OCI-LY7 (cell line): ENCODE data around the gene FKBP4. TPM values are rescaled to one million over a fixed set of nuclear protein-coding genes. Genes with fewer than 3 reads are reported as not detected.

ENCODE experiments used
- BruUV-seq: library from RNA; stranded (reverse); fragments of 400-500 nt; replicated peaks from 2 replicates; lab custom pipeline; 2021; lab: Mats Ljungman, UMichigan
- CTCF ChIA-PET: fragments of 300-600 bp; sonication (Branson Sonifier 250); formaldehyde crosslinking; loops from one replicate; lab custom pipeline; 2022; ENCODE audit warnings: antibody characterized with exemption; ENCODE audit not compliant: unreplicated experiment; lab: Charles Lee
- POLR2A ChIA-PET: fragments of 300-600 bp; sonication (Branson Sonifier 250); formaldehyde crosslinking; loops from one replicate; lab custom pipeline; 2022; ENCODE audit warnings: antibody characterized with exemption; lab: Charles Lee
- DNase-seq: peaks from one replicate; pipeline ENCODE4 v3.0.0-alpha.2; 2015; ENCODE audit warnings: low spot score
- H2AFZ ChIP-seq: fragments of 200-600 bp; sonication (generic), shearing (Covaris generic); 2 replicates; pipeline ENCODE4 v1.6.1; 2014; ENCODE audit warnings: mild to moderate bottlenecking, antibody characterized with exemption, low read length, moderate library complexity
- H3K27ac ChIP-seq: fragments of 200-600 bp; sonication (generic); 2 replicates; pipeline ENCODE4 v1.5.1; 2014; ENCODE audit warnings: mixed run types, low read depth, mild to moderate bottlenecking, moderate library complexity, low read length, inconsistent platforms; ENCODE audit not compliant: poor library complexity, severe bottlenecking
- H3K36me3 ChIP-seq: fragments of 200-600 bp; sonication (generic); 2 replicates; pipeline ENCODE4 v1.6.1; 2014; ENCODE audit warnings: mild to moderate bottlenecking, antibody characterized with exemption, low read length, moderate library complexity, mixed read lengths; ENCODE audit not compliant: insufficient read depth
- H3K4me1 ChIP-seq: fragments of 200-600 bp; sonication (generic); 2 replicates; pipeline ENCODE4 v1.5.1; 2014; ENCODE audit warnings: mild to moderate bottlenecking, low read length; ENCODE audit not compliant: insufficient read depth, poor library complexity, severe bottlenecking
- H3K4me2 ChIP-seq: fragments of 200-600 bp; sonication (generic); 2 replicates; pipeline ENCODE4 v1.6.1; 2014; ENCODE audit warnings: mild to moderate bottlenecking, low read length
- H3K4me3 ChIP-seq: fragments of 200-600 bp; sonication (generic); 2 replicates; pipeline ENCODE4 v1.5.1; 2014; ENCODE audit warnings: mild to moderate bottlenecking, low read depth, low read length; ENCODE audit not compliant: poor library complexity, severe bottlenecking
- H3K79me2 ChIP-seq: fragments of 200-600 bp; sonication (generic); 2 replicates; pipeline ENCODE4 v1.6.1; 2016; ENCODE audit warnings: low read depth, mild to moderate bottlenecking, low read length, moderate library complexity, mixed read lengths; ENCODE audit not compliant: insufficient read depth
- H3K9me2 ChIP-seq: fragments of 200-600 bp; sonication (generic); 2 replicates; pipeline ENCODE4 v1.6.1; 2016; ENCODE audit warnings: mild to moderate bottlenecking, low read length, mixed read lengths; ENCODE audit not compliant: insufficient read depth
- H3K9me3 ChIP-seq: fragments of 200-600 bp; sonication (generic); 2 replicates; pipeline ENCODE4 v1.6.1; 2014; ENCODE audit warnings: mild to moderate bottlenecking, mixed run types, low read length, mixed read lengths
- H4K20me1 ChIP-seq: fragments of 200-600 bp; sonication (generic); 2 replicates; pipeline ENCODE4 v1.6.1; 2014; ENCODE audit warnings: mild to moderate bottlenecking, antibody characterized with exemption, low read length, moderate library complexity, mixed read lengths; ENCODE audit not compliant: insufficient read depth
- EZH2phosphoT487 ChIP-seq: fragments of 200-600 bp; sonication (generic); IDR thresholded peaks from 2 replicates; pipeline ENCODE4 v1.6.1; 2018; ENCODE audit warnings: low read depth, borderline replicate concordance, mild to moderate bottlenecking, mixed run types, antibody characterized with exemption, low read length, moderate library complexity, mixed read lengths
- intact Hi-C: fragments of 100-400 bp; cut with micrococcal nuclease; formaldehyde crosslinking; loops from one replicate; pipeline ENCODE4 v1.10.0; 2022; ENCODE audit not compliant: unreplicated experiment
- total RNA-seq, 2 experiments: library from RNA; depleted of rRNA in 1 of 2; stranded (reverse); fragments of >200 nt in 1 of 2; shearing (Covaris generic) in 1 of 2; gene quantifications; 2 replicates each; pipeline ENCODE4 v1.2.3, GENCODE V29; 2014 to 2022
- TF ChIP-seq, protein P1 (sequence below): fragments of 200-600 bp; sonication (generic); conservative IDR thresholded peaks from 2 replicates; pipeline ENCODE4 v1.5.1; 2014; ENCODE audit warnings: mild to moderate bottlenecking, antibody characterized with exemption, low read length, moderate library complexity, mixed read lengths

The FKBP4 gene
- total RNA-seq, 2 experiments from 2014 or later: 86.7 to 131 TPM

DNA sequence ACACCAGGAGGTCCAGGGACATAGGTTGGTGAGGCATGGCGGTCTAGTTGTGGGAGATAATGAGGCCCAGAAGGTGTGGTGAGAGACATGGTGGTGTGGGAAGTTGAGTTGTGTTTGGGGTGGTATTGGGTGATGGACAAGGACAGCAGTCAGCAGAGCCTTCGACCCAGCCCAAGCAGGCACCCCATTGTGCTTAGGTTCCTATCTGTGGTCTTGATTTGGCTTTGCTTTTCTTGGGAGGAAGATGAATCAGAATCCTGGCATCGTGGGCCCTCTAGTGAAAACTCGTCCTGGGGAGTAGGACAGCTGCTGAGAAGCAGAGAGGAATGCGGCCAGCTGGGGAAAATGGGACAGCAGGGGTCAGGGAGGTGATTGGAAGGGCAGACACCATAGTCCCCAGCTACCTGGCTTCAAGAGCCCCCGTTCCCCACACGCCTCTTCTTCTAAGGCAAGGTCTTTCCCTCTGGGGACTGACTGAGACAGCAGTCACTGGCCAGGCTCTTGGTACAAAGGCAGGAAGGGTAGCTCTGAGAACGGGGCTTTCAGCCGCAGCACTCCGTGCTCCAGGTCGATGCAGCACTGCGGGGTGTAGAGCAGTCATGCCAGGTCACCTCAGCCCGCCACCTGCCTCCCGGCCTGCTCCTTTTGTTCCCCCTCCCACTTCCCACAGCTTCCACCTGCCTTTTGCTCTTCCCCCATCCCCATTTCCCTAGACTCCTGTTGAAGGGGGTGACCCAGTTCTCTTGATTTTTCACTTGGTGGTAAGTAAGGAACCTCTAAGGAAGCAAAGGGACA lies 32.1 kb downstream of the FKBP4 start:
- no peak overlapping the region for H3K27ac ChIP-seq
- H3K79me2 ChIP-seq: no peaks in the 10 kb centered on the region
- H4K20me1 ChIP-seq: no peaks in the 10 kb centered on the region
- H3K9me3 ChIP-seq: no peaks in the 10 kb centered on the region
- ChIA-PET POLR2A (no interaction called here), CTCF (no interaction called here)
- DNase-seq: no peak
- no peak overlapping the region for H3K4me2 ChIP-seq
- BruUV-seq: no TSS peak
- peaks cover 80% of the 10 kb centered on the region for H3K36me3 ChIP-seq
- no peak overlapping the region for H2AFZ ChIP-seq
- TF ChIP-seq, protein P1, sequence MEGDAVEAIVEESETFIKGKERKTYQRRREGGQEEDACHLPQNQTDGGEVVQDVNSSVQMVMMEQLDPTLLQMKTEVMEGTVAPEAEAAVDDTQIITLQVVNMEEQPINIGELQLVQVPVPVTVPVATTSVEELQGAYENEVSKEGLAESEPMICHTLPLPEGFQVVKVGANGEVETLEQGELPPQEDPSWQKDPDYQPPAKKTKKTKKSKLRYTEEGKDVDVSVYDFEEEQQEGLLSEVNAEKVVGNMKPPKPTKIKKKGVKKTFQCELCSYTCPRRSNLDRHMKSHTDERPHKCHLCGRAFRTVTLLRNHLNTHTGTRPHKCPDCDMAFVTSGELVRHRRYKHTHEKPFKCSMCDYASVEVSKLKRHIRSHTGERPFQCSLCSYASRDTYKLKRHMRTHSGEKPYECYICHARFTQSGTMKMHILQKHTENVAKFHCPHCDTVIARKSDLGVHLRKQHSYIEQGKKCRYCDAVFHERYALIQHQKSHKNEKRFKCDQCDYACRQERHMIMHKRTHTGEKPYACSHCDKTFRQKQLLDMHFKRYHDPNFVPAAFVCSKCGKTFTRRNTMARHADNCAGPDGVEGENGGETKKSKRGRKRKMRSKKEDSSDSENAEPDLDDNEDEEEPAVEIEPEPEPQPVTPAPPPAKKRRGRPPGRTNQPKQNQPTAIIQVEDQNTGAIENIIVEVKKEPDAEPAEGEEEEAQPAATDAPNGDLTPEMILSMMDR: no peak
- TF ChIP-seq EZH2phosphoT487: no peak
- H3K4me3 ChIP-seq: no peak overlapping the region
- no peaks in the 10 kb centered on the region for H3K4me1 ChIP-seq
- H3K9me2 ChIP-seq: no peaks in the 10 kb centered on the region
- intact Hi-C loops: no loop called here

GRCh38 chr12:2829275-2829674 lies 34.5 kb downstream of the FKBP4 start:
- Histone ChIP-seq H3K4me1 (no peaks in the 10 kb centered on the region), H4K20me1 (no peaks in the 10 kb centered on the region), H3K79me2 (no peaks in the 10 kb centered on the region), H3K9me3 (no peaks in the 10 kb centered on the region), H3K27ac (no peak overlapping the region), H3K36me3 (peaks cover 56% of the 10 kb centered on the region), H3K4me2 (no peak overlapping the region), H3K4me3 (no peak overlapping the region), H3K9me2 (no peaks in the 10 kb centered on the region), H2AFZ (no peak overlapping the region)
- BruUV-seq: no TSS peak
- DNase-seq: no peak
- POLR2A ChIA-PET: no interaction called here
- CTCF ChIA-PET: no interaction called here
- no peak for TF ChIP-seq EZH2phosphoT487
- TF ChIP-seq, protein P1: no peak
- intact Hi-C loops: no loop called here

DNA sequence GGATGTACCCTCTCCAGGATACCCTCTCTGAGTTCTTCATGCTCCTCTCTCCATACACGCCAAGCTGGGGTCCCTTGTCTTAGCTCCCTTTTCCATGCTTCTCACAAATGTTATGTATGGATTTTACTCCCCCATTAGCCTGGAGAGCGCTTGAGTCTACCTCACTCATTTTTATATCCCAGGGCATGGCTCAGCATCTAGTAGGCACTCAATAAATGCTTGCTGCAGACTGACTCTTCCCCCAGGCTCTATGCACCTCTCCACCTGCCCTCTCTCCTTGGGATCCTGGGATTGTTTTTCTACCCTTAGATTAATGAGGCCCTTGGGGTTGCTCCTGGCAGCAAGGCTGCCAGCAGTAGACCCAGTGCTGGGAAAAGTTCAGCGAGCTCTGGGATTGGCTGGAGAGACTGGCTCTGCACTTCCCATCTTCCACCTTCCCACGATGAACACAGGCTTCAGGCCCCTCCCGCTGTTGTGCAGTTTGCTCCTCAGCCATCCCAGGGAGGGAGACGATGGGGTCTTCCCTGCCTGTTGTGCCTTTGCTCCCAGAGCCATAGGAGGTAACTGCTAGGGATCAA lies 37.9 kb downstream of the FKBP4 start:
- intact Hi-C loops: no loop called here
- Histone ChIP-seq H3K36me3 (peaks cover 37% of the 10 kb centered on the region), H3K4me2 (no peak overlapping the region), H3K4me3 (no peak overlapping the region), H3K4me1 (peaks cover 8% of the 10 kb centered on the region), H3K27ac (no peak overlapping the region), H3K79me2 (no peaks in the 10 kb centered on the region), H4K20me1 (no peaks in the 10 kb centered on the region), H3K9me2 (no peaks in the 10 kb centered on the region), H3K9me3 (no peaks in the 10 kb centered on the region), H2AFZ (no peak overlapping the region)
- CTCF ChIA-PET: no interaction called here
- BruUV-seq: no TSS peak
- TF ChIP-seq EZH2phosphoT487: no peak
- TF ChIP-seq, protein P1: no peak
- POLR2A ChIA-PET: no interaction called here
- DNase-seq: no peak
